GM18517 (cell line): ENCODE results near the gene PDIK1L.

Experiments used
- ATAC-seq: cut with Tn5 transposase; IDR thresholded peaks from one replicate; pipeline ENCODE4 v1.9.1; 2021; ENCODE audit warnings: mild to moderate bottlenecking, moderate library complexity; ENCODE audit not compliant: unreplicated experiment

Gene PDIK1L

GRCh38 chr1:26111530-26112406 lies at the start of gene PDIK1L:
PDIK1L (plus strand) TSS chr1:26111824; CDS start chr1:26114309, 2,485 bp downstream.
- ATAC-seq: peak; percentile 65

- ATAC-seq: no peak
Observed at GRCh38 chr1:26064553-26064952, 47.1 kb upstream of the PDIK1L start.

DNA sequence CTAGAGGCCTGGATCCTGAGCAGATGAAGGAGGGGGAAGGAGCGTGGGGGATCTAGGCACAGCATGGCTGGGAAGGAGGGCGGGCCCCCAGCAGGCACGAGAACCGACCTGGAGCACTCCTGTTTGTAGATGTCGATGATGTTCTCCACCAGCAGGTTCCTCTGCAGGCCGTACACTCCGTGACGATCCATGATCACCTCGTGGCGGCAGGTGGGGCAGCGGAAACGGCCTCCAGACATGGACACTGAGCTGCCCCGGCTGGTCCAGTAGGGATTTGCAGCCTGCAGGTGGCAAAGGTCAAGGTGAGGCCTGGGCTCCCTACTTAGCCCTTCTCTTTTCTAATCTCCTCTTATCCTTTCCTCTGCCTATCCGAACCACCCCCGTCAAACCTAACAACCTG lies 45.5 kb upstream of the PDIK1L start:
- no peak for ATAC-seq

GRCh38 chr1:26066857-26067256 lies 44.8 kb upstream of the PDIK1L start:
- no peak for ATAC-seq

DNA sequence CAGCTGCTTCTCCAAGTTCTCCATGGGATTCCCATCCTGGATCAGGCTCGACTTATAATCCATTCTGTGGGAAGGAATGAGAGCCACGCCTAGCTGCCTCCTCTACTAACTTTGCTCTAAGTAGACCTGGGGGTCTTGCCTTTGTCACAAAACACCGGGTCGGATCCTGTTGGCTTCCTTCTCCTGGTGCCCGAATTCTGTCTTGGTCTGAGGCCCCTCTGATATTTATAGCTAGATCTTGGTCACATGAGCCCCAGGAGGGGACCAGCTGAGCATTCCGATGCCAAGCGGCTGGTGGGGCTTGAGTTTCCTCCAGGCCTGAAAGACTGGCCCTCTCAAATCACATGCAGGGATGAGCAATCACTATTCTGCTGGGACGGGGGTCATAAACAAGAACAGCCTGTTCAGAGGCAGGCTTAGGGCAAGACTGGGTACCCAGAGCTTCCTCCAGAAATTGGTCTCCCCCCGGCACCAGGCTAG lies 44.2 kb upstream of the PDIK1L start, which contains the start of gene TRIM63:
Gene TRIM63 (minus strand): TSS at position 199 of the 480 bp plus-strand sequence. CDS start 136 bp downstream, at position 63.
- no peak for ATAC-seq

- no peak for ATAC-seq
Observed at GRCh38 chr1:26069941-26070295, 41.7 kb upstream of the PDIK1L start.

GRCh38 chr1:26070296-26070962 lies 41.2 kb upstream of the PDIK1L start:
- no peak for ATAC-seq

DNA sequence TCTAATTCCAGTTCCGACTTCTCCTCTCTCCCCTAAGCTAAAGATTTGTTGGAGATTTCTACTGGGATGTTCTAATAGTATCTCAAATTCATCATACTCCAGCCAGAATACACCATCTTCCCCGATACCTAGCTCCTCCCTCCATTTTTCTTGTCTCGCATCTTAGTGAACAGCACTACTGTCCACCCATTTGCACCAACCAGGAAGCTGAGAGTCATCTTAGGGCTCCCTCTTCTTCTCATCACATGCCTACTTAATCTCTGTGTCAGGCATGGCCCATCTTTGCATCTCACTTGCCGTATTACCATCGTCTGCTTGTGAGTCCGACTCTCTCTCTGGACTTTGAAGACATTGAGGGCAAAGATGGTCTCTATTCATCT lies 40.7 kb upstream of the PDIK1L start:
- no peak for ATAC-seq

DNA sequence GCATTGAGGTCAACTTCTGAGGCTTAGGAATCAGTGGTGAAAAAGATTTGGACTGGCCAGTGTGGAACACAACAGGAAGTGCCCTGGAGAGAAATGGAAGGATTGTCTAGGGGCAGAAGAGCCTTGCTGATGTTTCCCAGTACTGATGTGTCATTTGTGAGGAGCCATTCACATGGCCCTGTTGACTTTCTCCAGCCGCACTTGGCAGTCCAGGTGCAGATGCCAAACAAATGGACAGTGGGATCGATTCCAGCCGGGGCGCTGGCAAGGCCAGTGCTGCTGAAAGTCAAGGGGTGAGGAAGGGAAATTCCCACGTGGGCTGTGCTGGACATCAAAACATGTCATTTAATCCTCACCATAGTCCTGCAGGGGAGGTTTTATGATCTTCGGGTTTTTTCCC lies 39.3 kb upstream of the PDIK1L start:
- no peak for ATAC-seq

DNA sequence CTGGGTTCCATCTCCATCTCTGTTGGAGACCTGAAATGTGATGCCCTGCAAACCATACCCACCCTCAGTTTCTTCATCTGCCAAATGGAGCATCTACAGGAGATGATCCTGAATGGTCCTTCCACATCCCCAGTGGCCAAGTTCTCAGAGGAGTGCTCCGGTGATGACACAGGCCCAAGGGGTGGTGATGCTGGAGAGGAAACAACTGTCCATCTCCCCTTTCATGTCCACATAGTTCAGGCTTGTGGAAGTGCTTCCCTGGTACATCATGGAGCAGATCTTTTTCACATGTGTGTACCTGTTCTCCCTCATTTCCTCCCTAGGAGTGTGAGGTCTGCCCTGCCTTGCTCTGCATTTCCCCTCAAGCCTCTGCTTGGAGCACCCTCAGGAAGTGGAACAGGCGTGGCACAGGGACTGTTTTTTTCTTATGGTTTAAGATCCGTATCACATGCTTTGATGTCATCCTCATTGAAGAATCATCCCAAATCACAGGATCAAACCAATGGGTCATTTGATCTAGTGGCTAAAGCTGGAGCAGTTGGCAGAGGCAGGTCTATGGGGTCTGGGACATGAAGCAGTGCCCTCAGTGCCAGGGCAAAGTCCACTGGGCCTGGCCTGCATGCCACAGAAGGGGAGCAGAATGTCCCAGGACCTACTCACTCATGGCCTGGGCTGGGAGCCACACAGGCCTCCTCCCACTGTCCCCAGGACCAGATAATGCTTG lies 36.0 kb upstream of the PDIK1L start:
- no peak for ATAC-seq

DNA sequence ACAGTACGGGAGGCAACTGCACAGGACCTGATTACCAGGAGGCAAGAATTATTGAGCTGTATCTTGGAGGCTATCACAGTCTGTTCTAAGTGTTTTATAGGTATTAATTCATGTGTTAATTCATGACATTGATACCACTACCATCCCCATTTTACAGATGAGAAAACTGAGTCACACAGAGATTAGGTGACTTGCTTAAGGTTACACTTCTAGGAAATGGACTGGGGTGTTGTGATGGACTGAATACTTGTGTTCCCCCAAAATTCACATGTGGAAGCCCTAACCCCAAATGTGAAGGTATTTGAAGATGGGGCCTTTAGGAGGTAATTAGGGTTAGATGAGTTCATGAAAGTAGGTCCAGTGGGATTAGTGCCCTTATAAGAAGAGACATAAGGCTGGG lies 34.1 kb upstream of the PDIK1L start:
- no peak for ATAC-seq

GRCh38 chr1:26078286-26079177 lies 33.1 kb upstream of the PDIK1L start:
- no peak for ATAC-seq

- ATAC-seq: no peak
Observed at GRCh38 chr1:26079178-26079563, 32.5 kb upstream of the PDIK1L start.

DNA sequence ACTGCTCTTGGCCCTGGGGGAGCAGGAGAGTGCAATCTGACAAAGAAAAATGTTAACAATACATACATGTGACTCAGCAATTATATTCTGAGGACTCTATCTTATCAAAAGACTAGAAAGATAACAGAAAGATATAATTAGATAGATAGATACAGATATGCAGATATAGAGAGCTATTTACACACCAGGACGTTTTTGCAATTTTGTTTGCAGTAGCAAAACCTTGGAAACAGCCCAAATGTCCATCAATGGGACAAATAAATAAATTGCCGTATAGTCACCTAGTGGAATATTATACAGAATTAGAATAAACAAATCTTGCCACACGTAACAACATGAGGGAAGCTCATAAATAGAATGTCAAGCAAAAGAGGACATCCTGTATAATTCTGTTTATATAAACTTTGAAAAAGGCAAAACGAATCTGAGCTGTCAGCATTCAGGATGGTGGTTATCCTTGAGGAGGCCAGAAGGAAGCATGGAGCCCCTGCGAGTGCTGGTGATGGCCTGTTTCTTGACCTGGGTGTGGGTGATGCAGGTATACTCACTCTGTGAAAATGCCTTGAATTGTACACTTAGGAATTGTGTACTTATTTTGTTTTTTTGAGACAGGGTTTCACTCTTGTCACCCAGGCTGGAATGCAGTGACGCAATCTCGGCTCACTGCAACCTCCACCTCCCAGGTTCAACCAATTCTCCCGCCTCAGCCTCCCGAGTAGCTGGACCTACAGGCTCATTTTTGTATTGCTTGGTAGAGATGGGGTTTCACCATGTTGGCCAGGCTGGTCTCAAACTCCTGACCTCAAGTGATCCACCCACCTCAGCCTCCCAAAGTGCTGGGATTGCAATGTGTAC lies 31.4 kb upstream of the PDIK1L start:
- ATAC-seq: no peak

DNA sequence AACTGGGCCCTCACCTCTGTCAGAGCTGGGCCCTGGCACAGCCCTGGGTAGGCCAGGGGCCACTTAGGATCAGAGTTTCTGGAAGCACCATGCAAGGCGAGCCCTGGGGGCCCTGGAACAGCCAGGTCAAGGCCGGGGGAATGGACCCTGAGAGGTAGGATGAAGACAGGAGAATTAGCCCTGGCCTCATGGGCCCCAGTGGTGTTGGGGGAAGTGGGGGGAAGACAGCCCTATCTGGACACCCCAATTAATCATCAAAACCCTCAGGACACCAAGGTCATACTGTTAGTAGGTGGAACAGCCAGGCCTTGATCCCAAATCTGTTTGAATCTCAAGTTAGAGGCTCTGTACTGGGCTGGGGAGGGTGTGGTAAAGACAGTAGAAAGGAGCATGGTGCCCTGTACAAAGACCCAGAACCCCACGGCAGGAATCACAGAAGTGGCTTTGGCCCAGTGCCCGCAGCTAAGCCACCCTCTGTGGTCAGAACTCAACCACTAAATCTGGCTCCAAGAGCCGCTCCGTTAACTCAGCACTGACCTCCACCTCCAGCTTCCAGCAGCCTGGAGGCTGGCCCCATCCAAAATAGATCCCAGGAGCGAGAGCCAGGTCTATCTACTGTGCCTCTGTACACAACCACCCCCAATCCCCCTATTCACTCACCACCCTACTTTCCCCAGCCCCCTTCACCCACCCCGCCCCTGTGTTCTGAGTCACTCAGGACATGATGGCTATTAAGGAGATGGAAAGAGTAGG lies 30.2 kb upstream of the PDIK1L start:
- ATAC-seq: no peak

DNA sequence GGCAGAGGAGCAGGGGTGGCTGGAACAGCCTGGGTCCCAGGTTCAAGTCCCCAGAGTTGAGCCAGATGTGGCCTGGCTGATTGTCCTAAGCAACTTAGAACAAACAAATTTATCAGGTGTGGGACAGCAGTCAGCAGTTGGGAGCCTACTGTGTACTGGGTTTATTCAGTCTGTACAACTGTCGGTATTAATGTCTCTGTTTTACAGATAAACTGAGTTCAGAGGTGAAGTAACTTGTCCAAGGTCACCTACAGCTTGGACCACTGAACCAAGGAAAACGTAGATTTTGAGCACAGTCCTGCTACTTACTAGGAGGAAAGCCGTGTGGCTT lies 29.6 kb upstream of the PDIK1L start:
- no peak for ATAC-seq

GRCh38 chr1:26083208-26083607 lies 28.4 kb upstream of the PDIK1L start:
- no peak for ATAC-seq

DNA sequence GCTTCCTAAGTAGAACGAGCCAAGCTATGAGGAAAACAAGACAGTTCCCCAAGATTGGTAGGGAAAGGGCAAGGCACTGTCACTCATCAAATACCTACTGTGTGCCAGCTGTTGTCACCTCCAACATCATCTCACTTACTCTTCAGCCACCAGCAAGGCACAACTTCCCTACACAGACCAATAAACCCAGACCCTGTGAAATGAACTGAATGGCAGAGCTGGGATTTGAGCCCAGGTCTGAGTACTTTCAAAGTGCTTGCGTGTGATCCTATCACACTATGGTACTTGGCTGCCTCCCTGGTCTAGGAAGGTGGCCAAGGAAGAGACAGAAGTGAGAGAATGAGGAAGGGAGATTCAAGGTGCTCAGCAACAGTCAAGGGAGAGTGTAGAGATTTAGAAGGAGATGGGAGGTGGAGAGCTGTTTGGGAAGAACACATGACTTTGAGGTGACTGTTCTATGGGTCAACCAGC lies 27.5 kb upstream of the PDIK1L start:
- no peak for ATAC-seq

DNA sequence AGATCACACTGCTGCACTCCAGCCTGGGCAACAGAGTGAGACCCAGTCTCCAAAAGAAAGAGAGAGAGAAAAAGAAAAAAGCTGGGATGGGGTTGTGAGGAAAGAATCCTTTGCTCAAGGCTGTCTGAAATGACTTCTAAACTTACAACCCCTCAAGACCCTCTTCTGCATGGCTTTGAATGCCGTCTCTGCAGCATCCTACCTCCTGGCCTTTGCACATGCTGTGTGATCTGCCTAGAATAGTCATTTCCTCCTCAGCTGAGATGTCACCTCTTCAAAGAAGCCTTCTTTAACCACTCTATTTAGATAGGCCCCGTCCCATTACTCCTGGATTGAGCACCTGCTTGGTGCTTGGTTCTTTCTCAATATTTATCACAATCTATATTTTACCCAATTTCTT lies 26.8 kb upstream of the PDIK1L start:
- ATAC-seq: no peak
